Measurements from ENCODE around the gene CDAN1.

Gene CDAN1

DNA sequence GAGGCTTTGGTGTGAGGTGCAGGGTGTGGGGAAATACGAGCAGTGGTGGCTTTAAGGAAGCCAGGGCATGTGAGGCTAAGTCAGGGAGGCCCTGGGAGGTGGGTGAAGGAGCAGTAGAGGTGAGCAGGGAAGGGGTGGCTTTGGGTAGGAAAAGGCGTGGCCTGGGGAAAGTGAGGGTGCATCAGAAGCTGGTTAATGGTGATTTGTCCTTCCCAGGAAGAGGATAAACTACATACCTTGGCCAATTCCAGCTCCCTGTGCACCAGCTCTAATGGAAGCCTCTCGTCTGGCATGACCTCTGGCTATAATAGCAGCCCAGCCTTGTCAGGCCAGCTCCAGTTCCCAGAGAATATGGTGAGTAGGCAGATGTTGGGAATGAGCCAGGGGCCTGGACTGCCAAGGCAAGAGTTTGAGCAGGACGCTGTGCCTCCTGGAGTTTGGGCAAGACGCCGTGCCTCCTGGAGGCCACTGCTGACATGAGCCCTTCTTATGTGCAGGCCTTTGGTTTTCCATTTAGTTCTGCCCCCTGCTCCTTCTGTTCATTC lies 41.3 kb downstream of the CDAN1 start:
- H3K4me1 ChIP-seq (ENCODE audit: insufficient read depth, poor library complexity, severe bottlenecking): no peaks in the 10 kb centered on the region
- H3K27ac ChIP-seq (ENCODE audit: poor library complexity, severe bottlenecking): no peak overlapping the region
- ATAC-seq (ENCODE audit: low read depth) (peak; percentile 17; the same call in 1 of the 3 replicates), DNase-seq (ENCODE audit: low spot score) (no peak)
- TF ChIP-seq, protein P1, sequence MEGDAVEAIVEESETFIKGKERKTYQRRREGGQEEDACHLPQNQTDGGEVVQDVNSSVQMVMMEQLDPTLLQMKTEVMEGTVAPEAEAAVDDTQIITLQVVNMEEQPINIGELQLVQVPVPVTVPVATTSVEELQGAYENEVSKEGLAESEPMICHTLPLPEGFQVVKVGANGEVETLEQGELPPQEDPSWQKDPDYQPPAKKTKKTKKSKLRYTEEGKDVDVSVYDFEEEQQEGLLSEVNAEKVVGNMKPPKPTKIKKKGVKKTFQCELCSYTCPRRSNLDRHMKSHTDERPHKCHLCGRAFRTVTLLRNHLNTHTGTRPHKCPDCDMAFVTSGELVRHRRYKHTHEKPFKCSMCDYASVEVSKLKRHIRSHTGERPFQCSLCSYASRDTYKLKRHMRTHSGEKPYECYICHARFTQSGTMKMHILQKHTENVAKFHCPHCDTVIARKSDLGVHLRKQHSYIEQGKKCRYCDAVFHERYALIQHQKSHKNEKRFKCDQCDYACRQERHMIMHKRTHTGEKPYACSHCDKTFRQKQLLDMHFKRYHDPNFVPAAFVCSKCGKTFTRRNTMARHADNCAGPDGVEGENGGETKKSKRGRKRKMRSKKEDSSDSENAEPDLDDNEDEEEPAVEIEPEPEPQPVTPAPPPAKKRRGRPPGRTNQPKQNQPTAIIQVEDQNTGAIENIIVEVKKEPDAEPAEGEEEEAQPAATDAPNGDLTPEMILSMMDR (IDR thresholded peaks at IDR 0.05; ENCODE audit: poor library complexity, severe bottlenecking): no peak
- H3K27me3 ChIP-seq (ENCODE audit: insufficient read depth, poor library complexity, severe bottlenecking): no peaks in the 10 kb centered on the region
- H3K36me3 ChIP-seq (ENCODE audit: low read depth): no peaks in the 10 kb centered on the region; the same call in 1 of the 2 replicates
- no peak overlapping the region for H3K4me3 ChIP-seq (ENCODE audit: severe bottlenecking)
- no peaks in the 10 kb centered on the region for H3K9me3 ChIP-seq (ENCODE audit: severe bottlenecking)

DNA sequence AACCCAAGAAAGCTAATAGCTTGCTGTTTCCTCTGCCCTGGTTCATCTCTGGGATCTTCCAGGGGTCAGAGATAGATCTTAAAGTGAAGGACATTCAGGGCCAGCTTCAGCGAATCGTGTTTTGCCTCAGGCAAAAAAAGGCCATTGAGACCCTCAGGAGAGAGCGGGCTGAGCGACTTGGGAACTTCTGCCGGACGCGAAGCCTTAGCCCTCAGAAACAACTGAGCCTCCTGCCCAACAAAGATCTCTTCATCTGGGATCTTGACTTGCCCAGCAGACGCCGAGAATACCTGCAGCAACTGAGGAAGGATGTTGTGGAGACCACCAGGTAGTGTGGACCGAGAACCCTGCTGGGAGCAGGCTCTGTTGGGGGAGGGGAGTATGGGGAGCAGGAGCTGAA lies 42.5 kb downstream of the CDAN1 start:
- DNase-seq (ENCODE audit: low spot score): no peak
- no peak for ATAC-seq (ENCODE audit: low read depth)
- Histone ChIP-seq H3K9me3 (ENCODE audit: severe bottlenecking) (no peaks in the 10 kb centered on the region), H3K4me3 (ENCODE audit: severe bottlenecking) (no peak overlapping the region), H3K4me1 (ENCODE audit: insufficient read depth, poor library complexity, severe bottlenecking) (no peaks in the 10 kb centered on the region), H3K27ac (ENCODE audit: poor library complexity, severe bottlenecking) (no peak overlapping the region), H3K27me3 (ENCODE audit: insufficient read depth, poor library complexity, severe bottlenecking) (no peaks in the 10 kb centered on the region), H3K36me3 (ENCODE audit: low read depth) (no peaks in the 10 kb centered on the region; the same call in 1 of the 2 replicates)
- TF ChIP-seq, protein P1 (IDR thresholded peaks at IDR 0.05; ENCODE audit: poor library complexity, severe bottlenecking): no peak

DNA sequence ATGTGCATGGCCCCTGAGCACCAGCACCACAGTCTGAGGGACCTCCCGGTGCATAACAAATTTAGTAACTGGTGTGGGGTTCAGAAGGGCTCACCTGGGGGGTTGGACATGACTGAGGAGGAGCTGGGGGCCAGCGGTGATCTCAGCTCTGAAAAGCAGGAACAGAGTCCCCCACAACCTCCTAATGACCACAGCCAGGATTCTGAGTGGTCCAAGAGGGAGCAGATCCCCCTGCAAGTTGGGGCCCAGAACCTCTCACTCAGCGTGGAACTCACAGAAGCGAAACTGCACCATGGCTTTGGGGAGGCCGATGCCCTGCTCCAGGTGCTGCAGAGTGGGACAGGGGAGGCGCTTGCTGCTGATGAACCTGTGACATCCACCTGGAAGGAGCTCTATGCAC lies 43.0 kb downstream of the CDAN1 start:
- DNase-seq (ENCODE audit: low spot score): no peak
- no peak for ATAC-seq (ENCODE audit: low read depth)
- Histone ChIP-seq H3K9me3 (ENCODE audit: severe bottlenecking) (no peaks in the 10 kb centered on the region), H3K27me3 (ENCODE audit: insufficient read depth, poor library complexity, severe bottlenecking) (no peaks in the 10 kb centered on the region), H3K4me1 (ENCODE audit: insufficient read depth, poor library complexity, severe bottlenecking) (no peaks in the 10 kb centered on the region), H3K36me3 (ENCODE audit: low read depth) (no peaks in the 10 kb centered on the region; the same call in 1 of the 2 replicates), H3K27ac (ENCODE audit: poor library complexity, severe bottlenecking) (no peak overlapping the region), H3K4me3 (ENCODE audit: severe bottlenecking) (no peak overlapping the region)
- TF ChIP-seq, protein P1 (IDR thresholded peaks at IDR 0.05; ENCODE audit: poor library complexity, severe bottlenecking): no peak

DNA sequence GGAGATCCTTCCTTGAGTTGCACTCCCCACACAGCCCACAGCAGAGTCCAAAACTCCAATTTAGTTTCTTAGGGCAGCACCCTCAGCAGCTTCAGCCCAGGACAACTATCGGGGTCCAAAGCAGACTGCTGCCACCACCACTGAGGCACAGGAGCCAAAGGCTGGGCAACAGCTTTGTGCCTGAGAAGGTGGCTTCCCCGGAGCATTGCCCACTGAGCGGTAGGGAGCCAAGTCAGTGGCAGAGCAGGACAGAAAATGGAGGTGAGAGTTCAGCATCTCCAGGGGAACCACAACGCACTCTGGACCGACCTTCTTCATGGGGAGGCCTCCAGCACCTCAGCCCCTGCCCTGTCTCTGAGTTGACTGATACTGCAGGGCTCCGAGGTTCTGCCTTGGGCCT lies 43.4 kb downstream of the CDAN1 start:
- ATAC-seq (ENCODE audit: low read depth) (no peak), DNase-seq (ENCODE audit: low spot score) (no peak)
- TF ChIP-seq, protein P1 (IDR thresholded peaks at IDR 0.05; ENCODE audit: poor library complexity, severe bottlenecking): no peak
- no peak overlapping the region for H3K4me3 ChIP-seq (ENCODE audit: severe bottlenecking)
- no peaks in the 10 kb centered on the region; the same call in 1 of the 2 replicates for H3K36me3 ChIP-seq (ENCODE audit: low read depth)
- H3K9me3 ChIP-seq (ENCODE audit: severe bottlenecking): no peaks in the 10 kb centered on the region
- H3K4me1 ChIP-seq (ENCODE audit: insufficient read depth, poor library complexity, severe bottlenecking): no peaks in the 10 kb centered on the region
- no peaks in the 10 kb centered on the region for H3K27me3 ChIP-seq (ENCODE audit: insufficient read depth, poor library complexity, severe bottlenecking)
- no peak overlapping the region for H3K27ac ChIP-seq (ENCODE audit: poor library complexity, severe bottlenecking)

DNA sequence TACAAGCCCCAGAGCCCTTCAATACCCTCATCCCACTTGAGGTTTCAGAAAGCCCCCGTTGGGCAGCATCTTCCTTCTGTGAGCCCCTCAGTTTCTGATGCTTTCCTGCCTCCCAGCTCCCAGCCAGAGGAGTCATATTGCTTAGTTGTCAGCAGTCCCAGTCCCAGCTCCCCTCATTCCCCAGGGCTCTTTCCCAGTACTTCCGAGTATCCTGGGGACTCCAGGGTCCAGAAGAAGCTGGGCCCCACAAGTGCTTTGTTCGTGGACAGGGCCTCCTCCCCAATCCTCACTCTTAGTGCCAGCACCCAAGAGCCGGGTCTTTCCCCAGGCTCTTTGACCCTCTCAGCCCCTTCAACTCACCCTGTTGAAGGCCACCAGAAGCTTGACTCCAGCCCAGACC lies 43.9 kb downstream of the CDAN1 start:
- ATAC-seq (ENCODE audit: low read depth) (no peak), DNase-seq (ENCODE audit: low spot score) (no peak)
- no peak overlapping the region for H3K4me3 ChIP-seq (ENCODE audit: severe bottlenecking)
- no peak overlapping the region for H3K27ac ChIP-seq (ENCODE audit: poor library complexity, severe bottlenecking)
- H3K36me3 ChIP-seq (ENCODE audit: low read depth): no peaks in the 10 kb centered on the region; the same call in 1 of the 2 replicates
- H3K9me3 ChIP-seq (ENCODE audit: severe bottlenecking): no peaks in the 10 kb centered on the region
- peaks cover 2% of the 10 kb centered on the region for H3K4me1 ChIP-seq (ENCODE audit: insufficient read depth, poor library complexity, severe bottlenecking)
- no peaks in the 10 kb centered on the region for H3K27me3 ChIP-seq (ENCODE audit: insufficient read depth, poor library complexity, severe bottlenecking)
- TF ChIP-seq, protein P1 (IDR thresholded peaks at IDR 0.05; ENCODE audit: poor library complexity, severe bottlenecking): no peak

Data from RWPE2 (cell line).